Measurements from ENCODE around the gene PAQR7.

PAQR7 gene

DNA sequence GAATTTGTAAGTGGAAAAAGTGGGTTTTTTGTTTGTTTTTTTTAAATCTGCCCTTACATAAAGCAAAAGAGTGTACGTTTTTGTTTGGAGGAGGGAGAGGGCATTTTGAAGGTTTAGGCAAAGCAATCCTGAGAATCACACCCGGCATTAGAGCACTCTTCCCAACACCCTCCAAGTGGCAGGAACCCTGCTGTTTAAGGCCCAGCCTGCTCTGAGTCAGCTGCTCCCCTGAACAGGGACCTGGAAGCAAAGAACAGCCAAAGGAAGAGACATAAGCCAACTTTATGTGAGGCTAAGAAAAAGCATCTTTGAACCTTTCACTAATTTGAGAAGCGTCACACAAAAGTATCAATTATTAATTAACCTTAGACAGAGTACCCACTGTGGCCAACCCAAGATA is 38.8 kb downstream of the PAQR7 start:
- no peak overlapping the region for H3K27ac ChIP-seq (ENCODE audit: low read length)
- H3K4me1 ChIP-seq (ENCODE audit: control insufficient read depth in 1 of 2, insufficient read depth in 2 of 2, low read length in 2 of 2): no peaks in the 10 kb centered on the region
- no peaks in the 10 kb centered on the region for H3K9me3 ChIP-seq (ENCODE audit: control insufficient read depth in 1 of 2, low read length in 2 of 2)
- H3K4me3 ChIP-seq (ENCODE audit: low read depth in 1 of 2, low read length in 2 of 2): no peak overlapping the region
- H3K36me3 ChIP-seq (ENCODE audit: control insufficient read depth in 1 of 2, insufficient read depth in 2 of 2, low read length in 2 of 2): peaks cover 17 to 24% of the 10 kb centered on the region in 2 donors
- H3K27me3 ChIP-seq (ENCODE audit: low read depth, low read length): no peaks in the 10 kb centered on the region

DNA sequence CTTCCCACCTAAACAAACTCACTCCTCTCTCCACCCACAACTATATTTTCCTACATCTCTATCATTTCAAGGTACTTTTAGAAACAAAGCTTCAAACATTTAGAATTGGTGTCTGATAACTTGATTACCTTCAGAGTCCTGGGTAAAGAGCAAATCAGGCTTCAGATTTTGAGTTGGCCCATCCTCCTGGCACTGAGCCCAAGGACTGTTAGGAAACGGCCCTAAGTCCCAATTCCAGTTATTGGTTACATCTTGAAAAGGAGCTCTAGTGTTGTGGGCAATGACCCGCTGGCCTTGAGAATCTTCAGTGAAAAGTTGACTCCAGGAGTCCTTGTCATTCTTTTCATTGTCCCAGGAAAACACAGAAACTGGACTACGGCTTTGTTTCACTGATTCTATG is 40.6 kb downstream of the PAQR7 start:
- H3K4me3 ChIP-seq (ENCODE audit: low read depth in 1 of 2, low read length in 2 of 2): no peak overlapping the region
- no peaks in the 10 kb centered on the region for H3K4me1 ChIP-seq (ENCODE audit: control insufficient read depth in 1 of 2, insufficient read depth in 2 of 2, low read length in 2 of 2)
- no peaks in the 10 kb centered on the region for H3K9me3 ChIP-seq (ENCODE audit: control insufficient read depth in 1 of 2, low read length in 2 of 2)
- peaks cover 35 to 42% of the 10 kb centered on the region in 2 donors for H3K36me3 ChIP-seq (ENCODE audit: control insufficient read depth in 1 of 2, insufficient read depth in 2 of 2, low read length in 2 of 2)
- no peak overlapping the region for H3K27ac ChIP-seq (ENCODE audit: low read length)
- H3K27me3 ChIP-seq (ENCODE audit: low read depth, low read length): no peaks in the 10 kb centered on the region

DNA sequence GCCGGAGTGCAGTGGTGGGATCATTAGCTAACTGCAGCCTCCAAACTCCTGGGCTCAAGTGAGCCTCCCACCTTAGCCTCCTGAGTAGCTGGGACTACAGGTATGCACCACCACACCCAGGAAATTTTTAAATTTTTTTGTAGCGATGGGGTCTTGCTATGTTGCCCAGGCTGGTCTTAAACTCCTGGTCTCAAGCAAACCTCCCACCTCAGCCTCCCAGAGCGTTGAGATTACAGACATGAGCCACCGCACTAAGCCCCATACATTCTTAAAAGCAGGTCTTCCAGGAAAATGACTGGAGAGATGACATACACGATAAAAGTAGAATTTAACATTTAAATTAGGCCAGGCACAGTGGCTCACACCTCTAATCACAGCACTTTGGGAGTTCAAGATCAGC is 42.4 kb downstream of the PAQR7 start:
- Histone ChIP-seq H3K4me1 (ENCODE audit: control insufficient read depth in 1 of 2, insufficient read depth in 2 of 2, low read length in 2 of 2) (no peaks in the 10 kb centered on the region), H3K27ac (ENCODE audit: low read length) (no peak overlapping the region), H3K9me3 (ENCODE audit: control insufficient read depth in 1 of 2, low read length in 2 of 2) (no peaks in the 10 kb centered on the region), H3K36me3 (ENCODE audit: control insufficient read depth in 1 of 2, insufficient read depth in 2 of 2, low read length in 2 of 2) (peaks cover 46 to 58% of the 10 kb centered on the region in 2 donors), H3K27me3 (ENCODE audit: low read depth, low read length) (no peaks in the 10 kb centered on the region), H3K4me3 (ENCODE audit: low read depth in 1 of 2, low read length in 2 of 2) (no peak overlapping the region)

DNA sequence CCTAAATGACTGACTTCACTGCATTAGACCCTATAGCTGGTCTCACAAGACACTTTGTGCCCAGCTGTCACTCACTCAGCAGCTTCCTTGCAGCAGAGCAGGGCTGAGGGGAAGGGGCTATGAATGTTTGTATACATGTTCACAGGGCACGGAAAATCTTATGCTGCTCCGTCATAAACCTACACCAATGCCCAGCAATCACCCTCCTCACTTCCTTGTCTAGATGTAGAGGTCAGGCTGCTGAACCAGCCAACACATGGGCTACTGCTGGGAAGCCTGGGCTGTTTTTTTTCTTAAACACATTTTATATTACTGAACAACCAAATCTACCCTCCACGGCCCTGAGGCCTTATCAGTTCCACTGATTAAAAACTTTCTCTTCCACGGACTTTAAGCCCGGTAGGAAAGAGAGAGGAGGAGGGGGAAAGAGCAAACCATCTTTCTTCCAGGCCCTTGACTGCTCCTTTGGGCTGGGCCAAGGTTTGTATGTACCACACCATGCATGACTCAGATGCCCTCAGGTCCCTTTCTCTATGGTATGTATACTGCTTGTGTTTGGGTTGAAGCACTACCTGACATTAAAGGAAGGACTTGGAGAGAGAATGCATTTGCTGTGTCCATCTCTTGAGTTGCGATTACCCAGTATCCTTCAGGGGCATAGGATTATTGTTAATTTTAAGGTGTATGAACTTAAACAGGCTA is 43.0 kb downstream of the PAQR7 start:
- Histone ChIP-seq H3K9me3 (ENCODE audit: control insufficient read depth in 1 of 2, low read length in 2 of 2) (no peaks in the 10 kb centered on the region), H3K36me3 (ENCODE audit: control insufficient read depth in 1 of 2, insufficient read depth in 2 of 2, low read length in 2 of 2) (peaks cover 50 to 65% of the 10 kb centered on the region in 2 donors), H3K27me3 (ENCODE audit: low read depth, low read length) (no peaks in the 10 kb centered on the region), H3K4me3 (ENCODE audit: low read depth in 1 of 2, low read length in 2 of 2) (no peak overlapping the region), H3K27ac (ENCODE audit: low read length) (peak overlapping the region; percentile 35), H3K4me1 (ENCODE audit: control insufficient read depth in 1 of 2, insufficient read depth in 2 of 2, low read length in 2 of 2) (no peaks in the 10 kb centered on the region)

DNA sequence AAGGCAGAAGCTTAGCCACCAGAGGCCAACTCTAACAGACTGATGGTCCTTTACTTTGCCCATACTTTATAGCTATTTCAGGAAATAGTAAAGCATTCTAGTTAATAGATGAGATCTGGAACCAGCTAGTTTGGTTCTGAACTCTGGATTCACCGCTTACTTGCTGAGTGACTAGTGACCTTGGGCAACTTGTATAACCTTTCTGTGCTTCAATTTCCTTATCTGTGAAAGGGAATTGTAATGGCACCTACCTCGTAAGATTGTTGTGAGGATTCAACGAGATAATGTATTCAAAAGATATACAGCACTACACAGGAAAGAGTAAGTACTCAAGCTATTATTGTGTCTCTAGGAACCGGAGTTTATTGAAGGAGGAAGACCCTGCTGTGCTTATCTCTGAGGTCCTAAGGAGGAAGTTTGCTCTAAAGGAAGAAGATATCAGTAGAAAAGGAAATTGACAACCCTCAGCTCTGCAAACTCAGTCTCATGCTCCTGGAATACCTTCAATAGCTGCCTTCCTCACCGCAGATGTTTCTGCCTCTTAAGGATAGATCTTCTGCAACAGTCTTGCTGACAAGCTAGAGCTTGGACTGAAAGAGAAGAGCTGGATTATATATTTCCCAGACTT is 43.8 kb downstream of the PAQR7 start:
- no peaks in the 10 kb centered on the region for H3K9me3 ChIP-seq (ENCODE audit: control insufficient read depth in 1 of 2, low read length in 2 of 2)
- no peak overlapping the region for H3K4me3 ChIP-seq (ENCODE audit: low read depth in 1 of 2, low read length in 2 of 2)
- peak overlapping the region; percentile 35 for H3K27ac ChIP-seq (ENCODE audit: low read length)
- H3K36me3 ChIP-seq (ENCODE audit: control insufficient read depth in 1 of 2, insufficient read depth in 2 of 2, low read length in 2 of 2): peaks cover 53 to 69% of the 10 kb centered on the region in 2 donors
- H3K27me3 ChIP-seq (ENCODE audit: low read depth, low read length): no peaks in the 10 kb centered on the region
- H3K4me1 ChIP-seq (ENCODE audit: control insufficient read depth in 1 of 2, insufficient read depth in 2 of 2, low read length in 2 of 2): no peaks in the 10 kb centered on the region

DNA sequence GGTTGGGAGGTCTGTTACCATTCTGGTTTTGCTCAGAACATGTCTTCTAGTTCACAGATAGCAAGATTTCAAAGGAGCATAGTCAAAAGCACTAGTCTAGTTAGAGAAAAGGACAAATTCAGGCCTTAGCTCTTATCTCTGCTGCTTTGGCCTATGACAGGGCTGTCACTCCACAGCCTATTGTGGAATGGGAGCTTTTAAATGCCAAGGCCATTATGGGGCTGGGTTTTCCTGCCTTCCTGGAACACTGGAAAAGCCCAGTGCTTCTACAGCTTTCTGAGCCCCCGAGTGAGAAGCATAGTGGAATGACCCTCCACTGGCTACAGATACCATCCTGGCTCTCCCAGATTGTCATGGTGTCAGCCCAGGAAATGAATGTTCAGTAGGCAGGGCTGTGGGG is 46.5 kb downstream of the PAQR7 start:
- H3K27ac ChIP-seq (ENCODE audit: low read length): no peak overlapping the region
- no peaks in the 10 kb centered on the region for H3K9me3 ChIP-seq (ENCODE audit: control insufficient read depth in 1 of 2, low read length in 2 of 2)

DNA sequence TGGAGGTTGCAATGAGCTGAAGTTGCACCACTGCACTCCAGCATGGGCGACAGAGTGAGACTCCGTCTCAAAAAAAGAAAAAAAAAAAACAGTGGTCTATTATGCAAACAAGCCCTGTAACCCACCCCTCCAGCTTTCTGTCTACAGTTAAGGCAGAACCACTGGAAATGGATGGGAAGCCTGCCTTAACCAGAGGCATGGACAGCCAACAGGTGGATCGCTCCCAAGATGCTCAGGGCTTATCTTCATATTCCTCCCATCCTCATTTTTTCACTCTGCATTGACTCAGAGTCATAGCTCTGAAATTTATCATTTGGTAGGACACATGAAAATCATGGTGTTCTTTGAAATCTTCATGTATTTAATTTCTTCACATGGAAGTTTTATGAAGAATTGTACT is 47.0 kb downstream of the PAQR7 start:
- H3K36me3 ChIP-seq (ENCODE audit: control insufficient read depth in 1 of 2, insufficient read depth in 2 of 2, low read length in 2 of 2): peaks cover 59 to 88% of the 10 kb centered on the region in 2 donors
- H3K4me1 ChIP-seq (ENCODE audit: control insufficient read depth in 1 of 2, insufficient read depth in 2 of 2, low read length in 2 of 2): no peaks in the 10 kb centered on the region
- H3K27me3 ChIP-seq (ENCODE audit: low read depth, low read length): no peaks in the 10 kb centered on the region
- no peak overlapping the region for H3K4me3 ChIP-seq (ENCODE audit: low read depth in 1 of 2, low read length in 2 of 2)
- no peaks in the 10 kb centered on the region for H3K9me3 ChIP-seq (ENCODE audit: control insufficient read depth in 1 of 2, low read length in 2 of 2)
- no peak overlapping the region for H3K27ac ChIP-seq (ENCODE audit: low read length)

More for the DNA sequence above, 46.5 kb downstream of the PAQR7 start:
- H3K4me3 ChIP-seq (ENCODE audit: low read depth in 1 of 2, low read length in 2 of 2): no peak overlapping the region
- peaks cover 59 to 86% of the 10 kb centered on the region in 2 donors for H3K36me3 ChIP-seq (ENCODE audit: control insufficient read depth in 1 of 2, insufficient read depth in 2 of 2, low read length in 2 of 2)
- H3K4me1 ChIP-seq (ENCODE audit: control insufficient read depth in 1 of 2, insufficient read depth in 2 of 2, low read length in 2 of 2): no peaks in the 10 kb centered on the region
- H3K27me3 ChIP-seq (ENCODE audit: low read depth, low read length): no peaks in the 10 kb centered on the region

DNA sequence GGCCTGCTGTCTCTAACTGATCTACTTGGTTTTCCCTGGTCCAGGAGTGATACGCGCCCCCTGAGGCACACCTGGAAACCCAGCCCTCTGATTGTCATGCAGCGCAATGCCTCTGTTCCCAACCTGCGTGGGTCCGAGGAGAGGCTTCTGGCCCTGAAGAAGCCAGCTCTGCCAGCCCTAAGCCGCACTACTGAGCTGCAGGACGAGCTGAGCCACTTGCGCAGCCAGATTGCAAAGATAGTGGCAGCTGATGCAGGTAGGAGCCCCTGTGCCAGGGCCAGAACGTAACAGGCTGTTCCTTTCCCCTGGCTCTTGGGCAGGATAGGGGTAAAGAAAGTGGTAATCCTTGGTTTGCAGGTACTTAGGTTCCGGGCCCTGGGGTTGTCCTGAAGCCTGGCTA is 48.9 kb downstream of the PAQR7 start:
- H3K36me3 ChIP-seq (ENCODE audit: control insufficient read depth in 1 of 2, insufficient read depth in 2 of 2, low read length in 2 of 2): peaks cover 41 to 68% of the 10 kb centered on the region in 2 donors
- H3K4me1 ChIP-seq (ENCODE audit: control insufficient read depth in 1 of 2, insufficient read depth in 2 of 2, low read length in 2 of 2): peaks cover 2 to 7% of the 10 kb centered on the region in 2 donors
- H3K27ac ChIP-seq (ENCODE audit: low read length): no peak overlapping the region

DNA sequence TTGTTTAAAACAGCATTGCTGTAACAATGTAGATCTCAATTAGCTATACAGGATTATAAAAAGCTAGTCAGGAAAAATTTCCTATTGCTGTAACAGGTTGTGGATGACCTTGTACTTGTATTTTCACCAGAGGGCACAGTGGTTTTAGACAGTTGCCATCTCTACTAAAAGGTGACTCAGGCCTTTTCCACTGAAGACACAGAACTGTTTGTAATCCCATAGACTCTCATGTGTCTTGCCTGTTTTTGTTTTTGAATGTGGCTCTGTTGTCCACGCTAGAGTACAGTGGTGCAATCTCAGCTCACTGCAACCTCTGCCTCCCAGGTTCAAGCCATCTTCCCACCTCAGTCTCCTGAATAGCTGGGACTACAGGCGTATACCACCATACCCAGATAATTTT is 49.9 kb downstream of the PAQR7 start:
- Histone ChIP-seq H3K4me3 (ENCODE audit: low read depth in 1 of 2, low read length in 2 of 2) (no peak overlapping the region), H3K4me1 (ENCODE audit: control insufficient read depth in 1 of 2, insufficient read depth in 2 of 2, low read length in 2 of 2) (peaks cover 9 to 17% of the 10 kb centered on the region in 2 donors), H3K36me3 (ENCODE audit: control insufficient read depth in 1 of 2, insufficient read depth in 2 of 2, low read length in 2 of 2) (peaks cover 32 to 59% of the 10 kb centered on the region in 2 donors), H3K9me3 (ENCODE audit: control insufficient read depth in 1 of 2, low read length in 2 of 2) (no peaks in the 10 kb centered on the region), H3K27me3 (ENCODE audit: low read depth, low read length) (no peaks in the 10 kb centered on the region), H3K27ac (ENCODE audit: low read length) (no peak overlapping the region)

More for the DNA sequence above, 48.9 kb downstream of the PAQR7 start:
- Histone ChIP-seq H3K9me3 (ENCODE audit: control insufficient read depth in 1 of 2, low read length in 2 of 2) (no peaks in the 10 kb centered on the region), H3K4me3 (ENCODE audit: low read depth in 1 of 2, low read length in 2 of 2) (no peak overlapping the region), H3K27me3 (ENCODE audit: low read depth, low read length) (no peaks in the 10 kb centered on the region)

DNA sequence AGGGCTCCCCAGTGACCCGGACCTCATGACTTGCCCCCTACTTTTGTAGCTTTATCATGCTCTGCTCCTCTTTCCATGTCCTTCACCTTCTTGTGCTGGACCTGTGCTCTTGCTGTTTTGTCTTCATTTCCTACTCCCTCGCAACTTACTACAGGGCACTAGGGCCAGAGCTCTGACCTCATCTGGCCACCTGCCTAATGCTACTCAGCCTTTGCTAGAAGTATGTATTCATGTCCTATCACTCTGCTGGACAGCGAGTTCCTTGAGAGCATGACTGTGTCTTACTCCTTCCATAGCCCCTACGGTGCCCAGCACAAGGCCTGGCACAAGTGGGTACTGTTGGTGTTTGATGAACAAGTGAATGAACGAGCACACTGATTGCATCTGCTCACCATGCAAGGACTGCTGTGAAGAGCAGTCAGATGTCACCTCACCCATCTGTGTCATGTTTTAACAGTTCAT is 53.8 kb downstream of the PAQR7 start:
- no peaks in the 10 kb centered on the region for H3K27me3 ChIP-seq (ENCODE audit: low read depth, low read length)
- H3K4me3 ChIP-seq (ENCODE audit: low read depth in 1 of 2, low read length in 2 of 2): peak overlapping the region; percentile 80 to 91
- H3K27ac ChIP-seq (ENCODE audit: low read length): no peak overlapping the region
- peaks cover 13 to 26% of the 10 kb centered on the region in 2 donors for H3K4me1 ChIP-seq (ENCODE audit: control insufficient read depth in 1 of 2, insufficient read depth in 2 of 2, low read length in 2 of 2)
- no peaks in the 10 kb centered on the region for H3K9me3 ChIP-seq (ENCODE audit: control insufficient read depth in 1 of 2, low read length in 2 of 2)
- peaks cover 6 to 22% of the 10 kb centered on the region in 2 donors for H3K36me3 ChIP-seq (ENCODE audit: control insufficient read depth in 1 of 2, insufficient read depth in 2 of 2, low read length in 2 of 2)

DNA sequence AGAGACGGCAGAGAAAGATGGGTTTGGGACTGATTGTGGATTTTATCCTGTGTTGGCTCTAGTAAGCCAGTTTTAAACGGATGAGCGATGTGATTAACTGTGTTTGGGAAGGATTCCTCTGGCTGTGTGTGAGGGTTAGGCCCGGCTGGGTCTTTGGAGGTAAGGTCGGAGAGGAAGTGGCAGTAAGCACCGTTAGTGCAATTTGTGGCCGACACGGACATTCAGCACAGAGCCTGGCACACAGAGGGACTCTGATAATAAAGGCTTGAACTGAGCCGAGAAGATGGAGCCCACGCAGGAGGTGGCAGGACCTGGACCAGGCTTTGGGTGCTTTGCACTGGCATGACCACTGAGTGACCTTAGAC is 54.4 kb downstream of the PAQR7 start:
- Histone ChIP-seq H3K4me1 (ENCODE audit: control insufficient read depth in 1 of 2, insufficient read depth in 2 of 2, low read length in 2 of 2) (peaks cover 13 to 26% of the 10 kb centered on the region in 2 donors), H3K27ac (ENCODE audit: low read length) (peak overlapping the region; percentile 79), H3K27me3 (ENCODE audit: low read depth, low read length) (no peaks in the 10 kb centered on the region)

More for the DNA sequence above, 54.4 kb downstream of the PAQR7 start:
- peaks cover 2 to 22% of the 10 kb centered on the region in 2 donors for H3K36me3 ChIP-seq (ENCODE audit: control insufficient read depth in 1 of 2, insufficient read depth in 2 of 2, low read length in 2 of 2)
- no peaks in the 10 kb centered on the region for H3K9me3 ChIP-seq (ENCODE audit: control insufficient read depth in 1 of 2, low read length in 2 of 2)
- H3K4me3 ChIP-seq (ENCODE audit: low read depth in 1 of 2, low read length in 2 of 2): peak overlapping the region; percentile 80 to 91

Measured in muscle layer of duodenum (tissue), 2 donors.